ELR (cell line): Measurements from ENCODE around the gene GJB6.
"Not testable (repeated sequence)": the region's sequence is repeated elsewhere in the genome, so short reads cannot be mapped to it uniquely, and the experiment has no call there.

Source experiments
- DNase-seq: peaks from one replicate; pipeline ENCODE4 v3.0.0-alpha.2; 2015; ENCODE audit warnings: low read depth

GJB6 gene

DNA sequence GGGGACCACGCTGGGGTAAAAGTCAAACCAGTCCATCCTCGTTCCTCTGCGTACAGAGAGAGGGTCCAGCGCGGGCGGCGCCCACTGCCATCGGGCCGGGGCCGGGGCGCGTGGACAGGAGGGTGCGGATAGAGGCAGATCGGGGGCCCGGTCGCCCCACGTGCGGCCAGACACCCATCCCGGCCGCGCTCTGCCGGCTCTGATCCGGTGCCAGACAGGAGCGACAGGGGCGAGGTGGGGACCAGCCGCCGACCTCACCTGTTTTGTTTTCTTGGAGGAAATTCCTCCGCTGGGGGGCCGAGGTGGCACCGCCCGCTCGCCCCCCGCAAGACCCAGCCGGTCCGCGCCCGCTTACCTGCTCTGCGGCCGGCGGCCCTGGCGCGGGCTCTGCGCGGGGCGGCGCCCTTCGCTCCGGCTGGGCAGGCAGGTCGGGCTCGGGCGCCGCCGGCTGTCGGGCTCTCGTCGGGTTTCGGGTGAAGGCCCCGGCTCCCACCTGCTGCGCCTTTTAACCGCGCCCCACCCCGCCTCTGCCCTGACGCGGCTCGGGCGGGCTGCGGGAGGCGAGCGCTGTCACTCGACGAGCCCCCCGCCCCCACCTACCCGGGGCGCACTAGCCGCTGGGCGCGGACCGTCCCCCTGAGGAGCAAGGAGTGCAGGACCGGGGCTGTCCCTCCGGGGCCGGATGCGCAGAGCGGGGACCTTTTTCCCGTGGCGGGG, at the start of gene GJB6:
TSS of gene GJB6 (minus strand) at position 481 of the 717 bp plus-strand sequence. CDS start 8,839 bp downstream, outside the sequence.
- no peak for DNase-seq

DNA sequence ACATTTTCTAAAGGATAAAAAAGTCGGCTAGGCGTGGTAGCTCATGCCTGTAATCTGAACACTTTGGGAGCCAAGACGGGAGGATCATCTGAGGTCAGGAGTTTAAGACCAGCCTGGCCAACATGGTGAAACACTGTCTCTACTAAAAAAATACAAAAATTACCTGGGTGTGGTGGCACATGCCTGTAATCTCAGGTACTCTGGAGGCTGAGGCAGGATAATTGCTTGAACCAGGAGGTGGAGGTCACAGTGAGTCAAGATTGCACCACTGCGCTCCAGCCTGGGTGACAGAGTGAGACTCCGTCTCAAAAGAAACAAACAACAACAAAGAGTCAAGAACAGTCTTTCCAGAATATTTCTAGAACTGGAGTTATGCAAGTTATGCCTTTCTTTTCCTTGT, 44.8 kb upstream of the GJB6 start:
- not testable (repeated sequence) for DNase-seq

- no peak for DNase-seq
Observed at GRCh38 chr13:20274466-20274865, 42.3 kb upstream of the GJB6 start.

DNA sequence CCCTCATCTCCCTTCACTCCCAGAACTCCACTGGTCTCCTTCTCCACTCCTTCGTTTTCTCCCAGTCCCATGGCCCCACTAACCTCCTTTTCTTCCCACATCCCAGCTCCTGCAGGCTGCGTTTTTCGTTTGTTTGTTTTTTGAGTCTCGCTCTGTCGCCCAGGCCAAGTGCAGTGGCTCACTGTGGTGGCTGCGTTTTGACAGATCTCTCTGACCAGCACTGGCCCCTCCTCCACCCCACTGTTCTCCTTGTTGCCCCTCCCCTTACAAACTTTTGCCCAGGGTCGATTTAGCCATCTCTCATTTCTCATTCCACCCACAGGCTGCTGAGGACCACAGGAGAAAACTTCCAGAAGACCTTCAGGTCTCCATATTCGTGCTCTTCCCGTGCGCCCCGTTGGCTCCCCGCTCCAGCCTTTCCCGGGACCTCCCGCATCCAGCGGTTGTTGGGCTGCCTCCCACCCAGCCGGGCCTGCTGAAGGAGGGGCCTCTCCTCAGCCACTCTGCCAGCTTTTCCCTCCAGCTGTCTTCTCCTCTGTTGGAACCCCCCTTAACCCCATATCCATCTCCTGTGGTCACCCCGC, 40.6 kb upstream of the GJB6 start:
- DNase-seq = no peak

DNA sequence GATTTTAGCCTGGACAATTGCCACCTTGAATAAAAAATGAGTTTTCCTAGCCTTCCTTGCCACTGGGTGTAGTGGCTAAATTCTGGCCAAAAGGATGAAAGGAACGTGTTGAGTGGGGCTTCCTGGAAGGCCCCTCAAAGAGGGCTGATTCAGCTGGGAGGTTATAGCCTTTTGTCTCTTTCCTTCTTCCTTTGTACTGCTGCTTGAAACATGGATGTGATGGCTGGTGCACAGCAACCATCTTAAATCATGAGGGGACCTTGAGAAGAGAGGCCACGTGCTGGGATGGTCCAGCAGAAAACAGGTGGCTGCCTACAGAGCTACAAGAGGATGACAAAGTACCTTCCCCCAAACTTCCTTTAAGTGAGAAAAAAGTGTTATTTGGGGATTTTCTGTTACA, 40.0 kb upstream of the GJB6 start:
- DNase-seq = no peak

DNA sequence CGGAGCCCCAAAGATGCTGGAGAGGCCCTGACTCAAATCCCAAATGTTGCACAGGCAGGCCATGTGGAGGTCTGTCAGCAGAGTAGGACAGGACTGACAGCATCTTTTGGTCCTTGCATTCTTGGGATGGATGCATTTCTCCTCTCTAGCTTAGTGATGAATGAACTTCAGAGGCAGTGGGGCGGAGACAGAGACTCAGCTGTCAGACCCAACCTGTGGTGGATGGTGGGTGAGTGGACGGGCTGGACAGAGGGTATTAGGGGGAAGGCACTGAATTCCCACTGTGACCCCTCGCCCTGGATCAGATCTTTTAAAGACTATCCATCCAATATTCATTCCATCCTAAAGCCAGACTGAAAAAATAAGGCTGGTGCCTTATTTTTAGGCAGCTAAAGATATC, 39.3 kb upstream of the GJB6 start:
- no peak for DNase-seq

DNA sequence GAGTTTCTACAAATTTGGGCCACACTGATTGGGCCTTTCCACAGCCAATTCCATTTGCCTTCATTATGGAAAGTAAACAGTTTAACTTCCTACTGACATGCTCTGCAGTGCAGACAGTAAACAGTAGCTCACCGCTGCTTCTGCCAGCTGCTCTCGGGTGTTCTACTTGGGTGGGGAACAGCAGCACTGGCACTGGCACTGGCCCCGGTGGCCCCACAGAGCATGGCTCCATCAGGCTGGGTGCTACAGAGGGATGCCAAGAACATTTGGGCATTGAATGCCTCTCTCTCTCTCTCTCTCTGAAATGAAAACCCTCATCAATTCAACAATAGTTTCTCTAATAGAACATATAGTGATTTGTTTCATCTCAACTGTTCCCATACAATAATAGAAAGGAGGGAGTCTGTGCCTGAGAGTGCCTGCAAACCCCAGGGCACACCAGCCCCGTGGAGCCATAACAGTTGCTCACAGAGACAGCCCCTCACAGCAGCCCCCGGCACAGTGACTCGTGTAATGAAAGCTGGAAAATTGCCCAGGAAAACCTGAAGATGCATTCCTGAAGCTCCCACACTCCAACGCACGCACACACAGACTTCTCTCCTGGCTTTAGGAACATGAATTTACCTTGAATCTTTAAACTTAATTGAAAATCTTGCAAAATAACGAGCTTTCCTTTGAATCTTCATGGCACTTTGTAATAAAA, 38.2 kb upstream of the GJB6 start:
- peak; percentile 28 for DNase-seq

- DNase-seq = no peak
Observed at GRCh38 chr13:20264271-20265018, 32.3 kb upstream of the GJB6 start.

DNA sequence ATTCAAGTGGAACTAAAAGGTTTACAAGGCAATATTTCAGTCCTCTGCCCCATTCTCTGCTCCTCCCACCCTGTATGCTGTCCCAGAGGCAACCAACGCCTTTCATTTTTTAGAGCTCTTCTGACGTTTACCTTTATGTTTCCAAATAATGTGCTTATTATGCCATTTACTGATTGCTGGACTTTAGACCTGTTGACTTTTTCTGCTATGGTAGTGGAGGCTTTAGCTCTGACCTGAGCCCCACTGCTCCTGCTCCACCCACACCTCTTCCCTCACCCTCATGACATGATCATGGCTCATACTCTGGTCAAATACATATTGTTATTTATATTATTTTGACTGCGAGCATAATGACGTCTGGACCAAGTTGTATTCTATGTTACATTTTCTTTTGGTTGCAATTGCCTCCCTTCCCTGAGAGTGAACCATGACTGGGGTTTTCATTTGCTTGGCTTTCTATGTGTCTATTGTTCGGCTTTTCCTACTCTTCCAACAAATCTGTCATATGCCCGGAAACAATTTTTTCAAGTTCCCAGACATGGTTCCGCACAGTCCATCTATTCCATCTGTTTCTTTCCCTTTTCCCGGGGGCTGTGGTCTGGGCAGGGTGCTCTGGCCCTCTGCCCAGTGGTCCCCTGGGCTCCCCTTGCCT, 31.4 kb upstream of the GJB6 start:
- no peak for DNase-seq

DNA sequence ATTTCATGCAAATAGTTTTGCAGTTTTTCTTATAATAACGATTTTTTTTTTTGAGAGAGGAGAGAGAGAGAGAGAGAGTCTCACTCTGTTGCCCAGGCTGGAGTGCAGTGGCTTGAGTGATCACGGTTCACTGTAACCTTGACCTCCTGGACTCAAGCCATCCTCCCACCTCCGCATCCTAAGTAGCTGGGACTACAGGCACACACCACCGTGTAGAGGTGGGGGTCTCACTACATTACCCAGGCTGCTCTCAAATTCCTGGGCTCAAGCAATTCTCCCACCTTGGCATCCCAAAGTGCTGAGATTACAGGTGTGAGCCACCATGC, 26.8 kb upstream of the GJB6 start:
- DNase-seq = no peak

GRCh38 chr13:20258208-20258962, 26.3 kb upstream of the GJB6 start:
- DNase-seq = no peak

GRCh38 chr13:20254076-20254475, 22.0 kb upstream of the GJB6 start:
- no peak for DNase-seq

DNA sequence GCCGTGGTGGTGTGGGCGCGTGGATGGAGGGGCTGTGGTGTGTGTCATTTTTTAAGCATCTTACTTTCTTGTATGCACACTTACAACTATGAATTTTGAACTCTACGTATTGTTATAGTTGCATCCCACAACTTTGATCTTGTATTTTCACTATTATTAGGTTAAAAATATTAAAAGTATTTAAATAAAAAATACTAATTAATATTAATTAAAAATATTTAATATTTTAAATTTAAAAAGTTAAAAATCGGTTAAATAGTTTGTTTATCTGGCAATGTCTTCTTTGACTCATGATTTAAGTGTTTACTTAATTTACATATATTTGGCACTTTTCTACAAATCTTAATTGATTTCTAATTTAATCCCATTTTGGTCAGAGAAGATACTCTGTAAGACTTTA, 17.8 kb upstream of the GJB6 start:
- DNase-seq = no peak

DNA sequence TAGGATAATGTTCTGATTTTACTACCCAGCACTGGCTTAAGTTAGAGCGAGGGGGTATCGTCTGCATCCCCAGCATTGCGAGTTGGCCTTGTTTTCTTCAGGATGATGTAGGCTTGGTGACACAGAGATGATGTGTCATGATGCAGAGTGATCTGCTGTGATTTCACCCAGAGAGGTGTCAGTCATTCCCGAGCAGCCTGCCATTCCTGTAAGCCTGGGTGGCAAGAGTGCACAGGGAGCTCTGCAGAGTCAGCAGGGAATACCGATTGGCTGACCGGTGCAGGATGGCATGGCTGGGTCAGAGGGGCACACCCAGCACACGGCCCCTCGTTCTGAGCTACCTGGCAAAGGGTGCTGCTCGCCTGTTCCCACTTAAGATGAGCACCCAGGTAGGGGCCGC, 15.8 kb upstream of the GJB6 start:
- DNase-seq = no peak

DNA sequence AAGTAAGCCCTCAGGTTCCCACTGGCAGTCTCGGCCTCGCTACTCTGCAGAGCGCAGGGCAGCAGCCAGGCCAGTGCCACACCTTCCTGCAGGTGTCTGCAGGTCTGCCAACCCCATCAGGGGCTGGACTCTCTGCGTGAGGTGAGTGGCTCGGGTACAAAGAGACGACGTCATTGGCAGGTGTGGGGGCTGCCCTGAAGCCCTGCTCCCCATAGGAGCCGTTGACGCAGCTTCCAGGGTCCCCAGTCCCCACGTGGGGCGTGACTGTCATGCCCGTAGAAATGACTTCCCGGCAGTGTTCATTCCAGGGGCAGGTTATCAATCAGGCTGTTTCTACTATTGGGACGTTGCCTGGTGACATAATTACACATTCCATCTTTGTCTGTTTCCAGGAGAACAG, 15.3 kb upstream of the GJB6 start:
- DNase-seq = no peak

DNA sequence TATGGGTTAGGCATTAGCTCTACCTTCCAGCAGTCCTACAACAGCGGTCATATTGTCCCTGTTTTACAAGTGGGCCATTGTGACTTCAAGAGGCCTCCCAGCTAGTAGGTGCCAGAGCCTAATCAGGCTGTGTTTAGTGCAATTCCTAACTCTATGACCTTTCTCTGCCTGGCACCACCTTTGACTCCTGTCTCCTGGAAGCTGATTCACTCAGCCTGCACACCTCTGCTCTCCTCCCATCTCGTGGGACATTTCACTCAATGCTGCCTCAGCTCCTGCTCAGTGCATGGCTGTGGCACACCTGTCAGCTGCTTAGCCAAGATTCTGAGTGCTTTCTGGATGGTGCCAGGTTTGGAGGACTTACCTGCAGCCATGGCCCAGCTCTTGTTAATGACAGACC, 9.5 kb upstream of the GJB6 start:
- no peak for DNase-seq

GRCh38 chr13:20239748-20240147, 7.6 kb upstream of the GJB6 start:
- no peak for DNase-seq

DNA sequence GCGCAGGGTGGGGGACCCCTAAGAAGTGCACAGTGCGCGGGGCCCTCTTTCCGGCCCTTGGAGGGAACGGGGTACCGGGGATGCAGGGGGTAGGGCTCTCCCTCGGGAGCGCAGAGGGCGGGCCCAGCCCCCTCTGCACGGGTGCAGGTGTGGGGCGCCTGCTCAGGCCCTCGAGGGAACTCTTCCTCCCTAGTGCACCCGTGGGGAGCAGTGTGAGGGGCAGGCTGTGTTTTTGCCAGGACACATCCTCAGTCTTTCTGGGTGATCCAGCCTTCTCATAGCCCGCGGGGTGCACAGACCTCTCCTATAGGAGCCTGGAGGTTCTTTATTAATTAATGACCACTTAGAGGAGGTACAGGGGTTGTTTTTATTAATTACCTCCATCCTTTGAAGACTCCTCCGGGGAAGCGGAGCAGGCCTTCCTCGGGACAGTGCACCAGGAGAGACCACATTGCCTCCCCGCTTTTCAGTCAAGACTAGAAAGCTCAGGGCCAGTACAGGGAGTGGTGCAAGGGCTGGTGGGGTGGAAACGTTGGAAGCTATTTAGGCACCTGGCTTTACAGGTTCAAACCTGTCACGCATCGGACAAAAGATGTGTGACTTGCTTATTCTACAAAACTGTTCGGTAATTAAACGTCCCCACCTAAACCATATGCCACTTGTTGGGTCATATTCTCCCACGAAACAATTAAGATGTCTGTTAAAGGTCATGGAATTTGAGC, 598 bp upstream of the GJB6 start:
- no peak for DNase-seq

- DNase-seq = peak; percentile 2
Observed at GRCh38 chr13:20230913-20231838, 943 bp downstream of the GJB6 start.

- DNase-seq = no peak
Observed at GRCh38 chr13:20227730-20228129, 4.4 kb downstream of the GJB6 start.
